Lower leg skin (tissue), 4 donors: ENCODE data around the gene SYTL2. TPM values are rescaled to one million over a fixed set of nuclear protein-coding genes. Genes with fewer than 3 reads are reported as not detected.

Experiments
- DNase-seq, 2 donors: peaks; one replicate each; pipeline ENCODE4 v3.0.0-alpha.2; 2019; ENCODE audit warnings: low spot score in 2 of 2
- H3K4me3 ChIP-seq: fragments of 200-600 bp; sonication (generic); 2 replicates; pipeline ENCODE4 v1.5.1; 2017; ENCODE audit warnings: mild to moderate bottlenecking, low read depth; ENCODE audit not compliant: poor library complexity, severe bottlenecking
- CTCF ChIP-seq, 3 donors: fragments of 450-650 bp; IDR thresholded peaks; one replicate each; pipeline ENCODE4 v1.5.1; 2016; ENCODE audit warnings: antibody characterized with exemption in 3 of 3, mild to moderate bottlenecking in 3 of 3, moderate library complexity in 2 of 3
- POLR2A ChIP-seq, 2 donors: fragments of 450-650 bp; IDR thresholded peaks; one replicate each; pipeline ENCODE4 v1.6.1; 2016 to 2017; ENCODE audit warnings: antibody characterized with exemption in 2 of 2, mild to moderate bottlenecking in 1 of 2, moderate library complexity in 1 of 2
- WGBS, 2 donors: methylation state at CpG; one replicate each; pipeline ENCODE4 v1.1.5; 2018; 5-methylcytosine and 5-hydroxymethylcytosine counted together
- intact Hi-C: fragments of 100-400 bp; cut with DNase I; formaldehyde crosslinking; loops from one replicate; pipeline ENCODE4 v1.15.0; 2023; ENCODE audit warnings: low total_unique reads
- total RNA-seq, 4 donors: library from RNA; depleted of rRNA; stranded (reverse); fragments of >200 nt; gene quantifications; one replicate each; pipeline ENCODE4 v1.1.0, GENCODE V29; 2016

The SYTL2 gene
- total RNA-seq, 4 donors from 2014 or later: 4.2 to 13.2 (median 8.9) TPM

GRCh38 chr11:85647078-85647477, 163.9 kb downstream of the SYTL2 start:
- DNase-seq: no peak
- H3K4me3 ChIP-seq: no peak overlapping the region
- TF ChIP-seq POLR2A (IDR thresholded peaks at IDR 0.05): no peak
- no peak for TF ChIP-seq CTCF (IDR thresholded peaks at IDR 0.05)
- intact Hi-C loops: no loop called here
- WGBS, 2 donors: 27 to 30% methylated on average over 2 of the region's 2 CpGs

Other genes with a start within 250 kb of the SYTL2 start
- gene DLG2, start 183.8 kb downstream of the SYTL2 start, total RNA-seq: 10 to 100 TPM; 37.6 to 68.3 (median 46.0) TPM
- 10 to 100 TPM; 22.3 to 42.0 (median 23.6) TPM for gene TMEM126B, start 182.5 kb downstream of the SYTL2 start, total RNA-seq
- gene TMEM126A, start 163.2 kb downstream of the SYTL2 start, total RNA-seq: 10 to 100 TPM in 3 of 4 donors, 1 to 10 TPM in 1; 8.9 to 15.0 (median 12.0) TPM
- 10 to 100 TPM; 43.8 to 75.1 (median 48.5) TPM for gene CREBZF, start 146.0 kb downstream of the SYTL2 start, total RNA-seq
- 1 to 10 TPM in 2 of 4 donors, under 1 TPM in 2; 0.21 to 3.4 (median 1.0) TPM for gene CCDC89, start 124.9 kb downstream of the SYTL2 start, total RNA-seq
- gene CCDC83, start 44.2 kb upstream of the SYTL2 start, total RNA-seq: not detected